H1 (cell line): ENCODE results near the gene NDUFA3.

Experiments
- EGR1 ChIP-seq: IDR thresholded peaks from 2 replicates; pipeline ENCODE4 v1.6.1; 2011; ENCODE audit warnings: low read depth, low read length, borderline replicate concordance
- EZH2 ChIP-seq: fragments of 200-600 bp; sonication (generic); IDR thresholded peaks from 2 replicates; pipeline ENCODE4 v1.7.1; 2012; ENCODE audit warnings: low read depth, mild to moderate bottlenecking, moderate library complexity, low read length, inconsistent platforms; ENCODE audit not compliant: severe bottlenecking
- GABPA ChIP-seq: IDR thresholded peaks from 2 replicates; pipeline ENCODE4 v1.6.1; 2011; ENCODE audit warnings: mild to moderate bottlenecking, low read length, moderate library complexity, borderline replicate concordance; ENCODE audit not compliant: insufficient read depth
- GTF2F1 ChIP-seq: IDR thresholded peaks from 2 replicates; pipeline ENCODE4 v1.6.1; 2012; ENCODE audit warnings: low read depth, low read length, improper control_type of control experiment, borderline replicate concordance
- JUN ChIP-seq: IDR thresholded peaks from 2 replicates; pipeline ENCODE4 v1.6.1; 2011; ENCODE audit warnings: low read depth, mild to moderate bottlenecking, improper control_type of control experiment, low read length
- JUND ChIP-seq: IDR thresholded peaks from 2 replicates; pipeline ENCODE4 v1.6.1; 2011; ENCODE audit warnings: mild to moderate bottlenecking, improper control_type of control experiment, low read length
- PHF8 ChIP-seq: fragments of 200-600 bp; sonication (generic); conservative IDR thresholded peaks from 2 replicates; pipeline ENCODE4 v1.7.1; 2012; ENCODE audit warnings: low read depth, mild to moderate bottlenecking, inconsistent platforms, low read length, moderate library complexity
- POLR2A ChIP-seq, 2 experiments: IDR thresholded peaks; 1 replicate in 1 of 2; 2 replicates in 1 of 2; pipeline ENCODE4 v1.6.1; 2011; ENCODE audit warnings: low read depth in 2 of 2, low read length in 2 of 2, mild to moderate bottlenecking in 2 of 2; ENCODE audit errors: control extremely low read depth in 1 of 2
- RFX5 ChIP-seq: IDR thresholded peaks from 2 replicates; pipeline ENCODE4 v1.6.1; 2011; ENCODE audit warnings: low read depth, low read length, improper control_type of control experiment, borderline replicate concordance
- SIRT6 ChIP-seq: IDR thresholded peaks from one replicate; pipeline ENCODE4 v1.7.1; 2012; ENCODE audit warnings: low read length, inconsistent platforms
- YY1 ChIP-seq: IDR thresholded peaks from 2 replicates; pipeline ENCODE4 v1.6.1; 2011; ENCODE audit warnings: low read depth, mild to moderate bottlenecking, low read length
- TF ChIP-seq, protein P1 (sequence below): IDR thresholded peaks from 2 replicates; pipeline ENCODE4 v1.6.1; 2012; ENCODE audit warnings: inconsistent platforms
- TF ChIP-seq, protein P2 (sequence below), 3 experiments: IDR thresholded peaks; 1 replicate in 2 of 3; 2 replicates in 1 of 3; pipeline versions ENCODE4 v1.5.1 to v1.6.1; 2011; ENCODE audit warnings: low read length in 3 of 3, mild to moderate bottlenecking in 3 of 3, inconsistent platforms in 2 of 3, low read depth in 1 of 3, moderate library complexity in 1 of 3; ENCODE audit not compliant: insufficient read depth in 1 of 3; ENCODE audit errors: control extremely low read depth in 1 of 3

DNA sequence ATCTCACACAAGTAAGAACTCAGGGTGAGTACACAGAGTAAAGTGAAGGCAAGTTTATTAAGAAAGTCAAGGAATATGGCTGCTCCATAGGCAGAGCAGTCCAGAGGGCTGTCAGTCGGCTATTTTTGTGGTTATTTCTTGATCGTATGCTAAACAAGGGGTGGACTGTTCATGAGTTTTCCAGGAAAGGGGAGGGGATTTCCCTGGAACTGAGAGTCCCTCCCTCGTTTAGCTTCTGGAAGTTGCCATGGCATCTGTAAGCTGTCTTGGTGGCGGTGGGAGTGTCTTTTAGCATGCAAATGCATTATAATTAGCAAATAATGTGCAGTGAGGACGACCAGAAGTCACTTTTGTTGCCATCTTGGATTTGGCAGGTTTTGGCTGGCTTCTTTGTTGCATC, 33.2 kb upstream of the NDUFA3 start:
- no peak for TF ChIP-seq EZH2
- no peak for TF ChIP-seq GTF2F1
- TF ChIP-seq, protein P1, sequence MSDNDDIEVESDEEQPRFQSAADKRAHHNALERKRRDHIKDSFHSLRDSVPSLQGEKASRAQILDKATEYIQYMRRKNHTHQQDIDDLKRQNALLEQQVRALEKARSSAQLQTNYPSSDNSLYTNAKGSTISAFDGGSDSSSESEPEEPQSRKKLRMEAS, result no peak
- TF ChIP-seq POLR2A (IDR thresholded peaks at IDR 0.05; ENCODE audit: control extremely low read depth in 1 of 2, low read depth in 2 of 2, low read length in 2 of 2), result no peak
- no peak for TF ChIP-seq EGR1
- TF ChIP-seq RFX5, result no peak
- TF ChIP-seq, protein P2, sequence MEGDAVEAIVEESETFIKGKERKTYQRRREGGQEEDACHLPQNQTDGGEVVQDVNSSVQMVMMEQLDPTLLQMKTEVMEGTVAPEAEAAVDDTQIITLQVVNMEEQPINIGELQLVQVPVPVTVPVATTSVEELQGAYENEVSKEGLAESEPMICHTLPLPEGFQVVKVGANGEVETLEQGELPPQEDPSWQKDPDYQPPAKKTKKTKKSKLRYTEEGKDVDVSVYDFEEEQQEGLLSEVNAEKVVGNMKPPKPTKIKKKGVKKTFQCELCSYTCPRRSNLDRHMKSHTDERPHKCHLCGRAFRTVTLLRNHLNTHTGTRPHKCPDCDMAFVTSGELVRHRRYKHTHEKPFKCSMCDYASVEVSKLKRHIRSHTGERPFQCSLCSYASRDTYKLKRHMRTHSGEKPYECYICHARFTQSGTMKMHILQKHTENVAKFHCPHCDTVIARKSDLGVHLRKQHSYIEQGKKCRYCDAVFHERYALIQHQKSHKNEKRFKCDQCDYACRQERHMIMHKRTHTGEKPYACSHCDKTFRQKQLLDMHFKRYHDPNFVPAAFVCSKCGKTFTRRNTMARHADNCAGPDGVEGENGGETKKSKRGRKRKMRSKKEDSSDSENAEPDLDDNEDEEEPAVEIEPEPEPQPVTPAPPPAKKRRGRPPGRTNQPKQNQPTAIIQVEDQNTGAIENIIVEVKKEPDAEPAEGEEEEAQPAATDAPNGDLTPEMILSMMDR (IDR thresholded peaks at IDR 0.05; ENCODE audit: control extremely low read depth in 1 of 3, insufficient read depth in 1 of 3, low read depth in 1 of 3, low read length in 3 of 3), result no peak
- TF ChIP-seq YY1, result no peak
- TF ChIP-seq SIRT6, result no peak
- no peak for TF ChIP-seq GABPA
- no peak for TF ChIP-seq PHF8
- TF ChIP-seq JUND, result no peak
- TF ChIP-seq JUN, result no peak
